A549 (cell line): Measurements from ENCODE around the gene INO80D. TPM values are rescaled to one million over a fixed set of nuclear protein-coding genes. Genes with fewer than 3 reads are reported as not detected.

Experiments used
- ATAC-seq, 2 experiments: fragments of 200-7000 bp in 1 of 2; fragments of >200 bp in 1 of 2; cut with Nextera tagmentation in 1 of 2; cut with Tn5 transposase in 1 of 2; 3 replicates each; pipeline versions ENCODE4 v1.8.0 to v1.9.1; 2018 to 2020; ENCODE audit warnings: mild to moderate bottlenecking in 1 of 2, moderate library complexity in 1 of 2
- CTCF ChIA-PET: fragments of 300-600 bp; sonication (Branson Sonifier 250); formaldehyde crosslinking; extraction: SDS; loops from one replicate; lab custom pipeline; 2021; ENCODE audit warnings: antibody characterized with exemption, inconsistent platforms; lab: Yijun Ruan, JAX
- POLR2A ChIA-PET: fragments of 350-600 bp; formaldehyde crosslinking; extraction: SDS; loops from one replicate; lab custom pipeline; 2021; ENCODE audit warnings: antibody characterized with exemption, inconsistent platforms; lab: Yijun Ruan, JAX
- DNase-seq, 2 experiments: peaks; one replicate each; pipeline versions ENCODE4 v3.0.0 to v3.0.0-alpha.2; 2011 to 2016; ENCODE audit warnings: low read depth in 1 of 2, low spot score in 1 of 2
- FAIRE-seq: peaks from 2 replicates; lab custom pipeline; 2011; peaks lifted over from hg19 to GRCh38; lab: Jason Lieb, UNC
- H3K27ac ChIP-seq, 2 experiments: fragments of >200 bp; sonication (Bioruptor Twin); formaldehyde crosslinking; 3 replicates each; pipeline ENCODE4 v1.5.1; 2016 to 2017
- H3K4me1 ChIP-seq: fragments of >200 bp; sonication (Bioruptor Twin); formaldehyde crosslinking; 3 replicates; pipeline ENCODE4 v1.6.1; 2016
- H3K4me2 ChIP-seq: fragments of >200 bp; sonication (Bioruptor Twin); formaldehyde crosslinking; 3 replicates; pipeline ENCODE4 v1.6.1; 2016
- H3K4me3 ChIP-seq: fragments of >200 bp; sonication (Bioruptor Twin); formaldehyde crosslinking; 3 replicates; pipeline ENCODE4 v1.5.1; 2016
- H3K9me3 ChIP-seq: fragments of >200 bp; sonication (Bioruptor Twin); formaldehyde crosslinking; 3 replicates; pipeline ENCODE4 v1.6.1; 2016
- MYC ChIP-seq: IDR thresholded peaks from 2 replicates; pipeline ENCODE4 v1.6.1; 2012; ENCODE audit warnings: mild to moderate bottlenecking, inconsistent platforms, low read length, improper control_type of control experiment, borderline replicate concordance
- TP53 ChIP-seq: fragments of 250-450 bp; sonication (Bioruptor Pico); IDR thresholded peaks from 2 replicates; pipeline ENCODE4 v1.5.0; 2021; ENCODE audit warnings: mild to moderate bottlenecking, moderate library complexity
- WGBS: methylation state at CpG from one replicate; pipeline ENCODE4 v1.1.6; 2017; ENCODE audit errors: missing lambda C conversion rate; 5-methylcytosine and 5-hydroxymethylcytosine counted together
- polyA plus RNA-seq, 4 experiments: library from polyadenylated mRNA; depleted of rRNA in 3 of 4; stranded (reverse); fragments of >200 nt; fragmentation: RNase III in 1 of 4; extraction: RNeasy Plus Mini Kit Qiagen cat#74134 plus additional on column Dnase treatment in 1 of 4; gene quantifications; 2 replicates in 3 of 4; 3 replicates in 1 of 4; pipeline ENCODE4 v1.2.3, GENCODE V29; 2011 to 2017
- small RNA-seq, 6 experiments: library from RNA; depleted of rRNA; stranded (forward); fragments of <200 nt; gene quantifications; one replicate each; pipeline ENCODE3, GENCODE V24; 2012
- TF ChIP-seq, protein P1 (sequence below): IDR thresholded peaks from 2 replicates; pipeline ENCODE4 v1.6.1; 2012; ENCODE audit warnings: low read depth, borderline replicate concordance

INO80D gene
- polyA plus RNA-seq, 2 of the 4 experiments (the other 2 are of a cell fraction) = 1.4 to 5.0 TPM

DNA sequence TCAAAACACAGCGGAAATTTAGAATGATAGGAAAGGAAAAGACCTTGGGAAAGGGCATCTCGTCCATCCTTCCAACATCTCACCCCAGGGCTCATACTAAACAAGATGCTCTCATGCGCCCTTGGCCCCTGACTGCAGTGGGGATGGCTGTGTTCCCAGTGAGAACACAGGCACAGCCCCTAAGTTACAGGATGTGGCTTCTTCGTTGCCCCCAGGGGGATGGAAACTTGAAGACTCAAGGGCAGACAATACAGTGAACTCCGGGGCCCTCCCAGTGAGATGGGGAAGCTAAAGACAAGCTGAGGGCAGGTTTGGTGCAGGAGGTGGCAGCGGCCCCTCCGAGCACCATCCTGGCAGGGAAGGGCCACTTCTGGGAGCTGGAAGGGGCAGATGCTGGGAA, 139.7 kb downstream of the INO80D start:
- CTCF ChIA-PET = interaction anchor here (0.8 to 3.1 kb wide), 5 partner anchors 10 to 270 kb away, joined by 3 to 44 read pairs (median 4); no protein-coding TSS in a partner anchor
- 80% methylated on average over 7 of the region's 7 CpGs for WGBS
- POLR2A ChIA-PET = no interaction called here
- FAIRE-seq = no peak
- H3K4me2 ChIP-seq = no peak overlapping the region
- ATAC-seq = no peak
- no peaks in the 10 kb centered on the region for H3K9me3 ChIP-seq
- H3K4me3 ChIP-seq = no peak overlapping the region
- DNase-seq = no peak
- no peak overlapping the region for H3K27ac ChIP-seq
- peaks cover 17% of the 10 kb centered on the region for H3K4me1 ChIP-seq
- TF ChIP-seq, protein P1, sequence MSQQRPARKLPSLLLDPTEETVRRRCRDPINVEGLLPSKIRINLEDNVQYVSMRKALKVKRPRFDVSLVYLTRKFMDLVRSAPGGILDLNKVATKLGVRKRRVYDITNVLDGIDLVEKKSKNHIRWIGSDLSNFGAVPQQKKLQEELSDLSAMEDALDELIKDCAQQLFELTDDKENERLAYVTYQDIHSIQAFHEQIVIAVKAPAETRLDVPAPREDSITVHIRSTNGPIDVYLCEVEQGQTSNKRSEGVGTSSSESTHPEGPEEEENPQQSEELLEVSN = no peak
- TF ChIP-seq TP53 (CRISPR knock-in tag) (no peak), MYC (no peak)

Small RNAs within 50 kb of the gene (small RNA-seq; reads per million reads assigned to genes)
- gene RF00006 = 0 reads per million in 6 experiments
- gene RF00019 = 0 reads per million in 6 experiments

Other genes starting within 250 kb of the INO80D start
- gene NDUFS1, start 73.3 kb upstream of the INO80D start, polyA plus RNA-seq (2011; rRNA removed) = 126 and 134 TPM in 2 replicates
- gene NDUFS1, start 73.3 kb upstream of the INO80D start, polyA plus RNA-seq (2017; fragmentation: RNase III; extraction: RNeasy Plus Mini Kit Qiagen cat#74134 plus additional on column Dnase treatment) = 78.7 to 86.7 TPM (median 82.7 TPM) in 3 replicates
- gene EEF1B2, start 73.7 kb upstream of the INO80D start, polyA plus RNA-seq (2011; rRNA removed) = 839 and 1,363 TPM in 2 replicates
- 1,005 to 1,061 TPM (median 1,035 TPM) in 3 replicates for gene EEF1B2, start 73.7 kb upstream of the INO80D start, polyA plus RNA-seq (2017; fragmentation: RNase III; extraction: RNeasy Plus Mini Kit Qiagen cat#74134 plus additional on column Dnase treatment)
- gene ZDBF2, start 188.5 kb upstream of the INO80D start, polyA plus RNA-seq (2011; rRNA removed) = 5.8 and 8.4 TPM in 2 replicates
- 1.3 to 1.7 TPM (median 1.5 TPM) in 3 replicates for gene ZDBF2, start 188.5 kb upstream of the INO80D start, polyA plus RNA-seq (2017; fragmentation: RNase III; extraction: RNeasy Plus Mini Kit Qiagen cat#74134 plus additional on column Dnase treatment)